ENCODE data around the gene CD22.

Gene CD22

DNA sequence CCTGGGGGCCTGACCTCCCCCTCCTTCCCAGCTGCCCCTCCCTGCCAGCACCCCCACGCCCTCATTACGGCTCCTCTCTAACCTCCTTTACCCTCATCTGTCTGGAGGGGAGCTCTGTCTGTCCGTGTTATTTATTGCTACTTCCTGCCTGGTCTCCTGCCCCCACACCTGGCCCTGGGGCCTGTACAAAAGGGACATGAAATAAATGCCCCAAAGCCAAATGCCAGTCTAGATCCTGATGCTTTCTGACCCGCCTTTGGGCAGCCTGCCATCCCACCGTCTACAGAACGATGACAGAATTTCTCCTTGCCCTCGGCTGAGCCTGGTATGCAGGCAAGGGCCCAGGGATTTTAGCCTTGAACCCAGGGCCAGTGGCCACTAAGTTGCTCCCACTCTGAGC lies 15.4 kb upstream of the CD22 start:
- DNase-seq (ENCODE audit: low read depth in 2 of 2), result no peak

DNA sequence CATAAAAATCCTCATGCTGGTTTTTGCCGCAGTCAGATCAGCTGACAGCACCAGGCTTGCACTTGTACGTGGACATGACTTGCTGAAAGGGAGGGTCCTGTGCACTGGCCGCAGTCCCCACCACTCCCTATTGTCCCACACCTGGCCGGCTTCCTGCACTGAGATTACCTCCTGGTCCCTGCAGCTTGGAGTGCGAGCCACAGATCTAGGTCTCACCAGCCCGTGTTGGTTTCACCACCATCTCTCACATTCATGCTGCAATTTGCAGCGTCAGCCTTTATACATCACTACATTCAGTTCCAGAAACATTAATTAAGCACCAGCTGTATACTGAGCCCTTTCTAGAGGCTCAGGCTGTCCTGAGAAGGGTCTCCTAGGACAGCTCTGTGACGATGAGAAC lies 15.0 kb upstream of the CD22 start:
- DNase-seq (ENCODE audit: low read depth in 2 of 2), result no peak

DNA sequence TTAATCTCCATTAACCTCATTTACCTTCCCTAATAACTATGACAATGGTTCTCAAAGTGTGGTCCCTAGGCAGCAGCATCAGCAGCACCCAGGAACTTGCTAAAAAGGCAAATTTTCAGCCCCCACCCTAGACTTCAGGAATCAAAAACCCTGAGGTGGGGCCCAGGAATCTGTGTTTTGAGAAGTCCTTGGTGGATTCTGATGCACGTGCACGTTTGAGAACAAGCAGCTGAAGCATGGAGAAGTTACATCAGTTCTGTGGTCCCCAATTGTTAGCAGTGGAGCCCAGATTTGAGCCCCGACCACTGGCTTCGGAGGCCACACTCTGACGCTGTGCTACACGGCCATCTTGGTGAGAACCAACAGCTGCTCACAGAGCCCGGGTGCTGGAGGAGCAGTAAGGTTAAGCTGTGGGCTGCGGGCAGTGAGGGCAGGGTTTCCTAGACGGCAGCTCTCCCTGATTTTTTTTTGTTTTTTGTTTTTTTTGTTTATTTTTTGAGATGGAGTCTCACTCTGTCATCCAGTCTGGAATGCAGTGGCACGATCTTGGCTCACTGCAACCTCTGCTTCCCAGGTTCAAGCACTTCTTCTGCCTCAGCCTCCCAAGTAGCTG lies 14.0 kb upstream of the CD22 start:
- no peak for DNase-seq (ENCODE audit: low read depth in 2 of 2)

DNA sequence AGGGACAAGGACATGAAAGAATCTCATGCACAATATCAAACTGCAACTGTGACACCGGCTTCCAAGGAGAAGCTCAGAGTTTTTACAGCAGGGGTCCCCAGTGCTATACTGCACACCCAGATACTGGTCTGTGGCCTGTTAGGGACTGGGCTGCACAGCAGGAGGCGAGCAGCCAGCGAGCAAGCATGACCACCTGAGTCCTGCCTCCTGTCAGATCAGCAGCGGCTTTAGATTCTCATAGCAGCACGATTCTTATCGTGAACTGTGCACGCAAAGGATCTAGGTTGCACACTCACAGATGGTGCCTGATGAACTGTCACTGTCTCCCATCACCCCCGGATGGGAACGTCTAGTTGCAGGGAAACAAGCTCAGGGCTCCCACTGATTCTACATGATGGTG lies 13.1 kb upstream of the CD22 start:
- DNase-seq (ENCODE audit: low read depth in 2 of 2), result no peak

- DNase-seq (ENCODE audit: low read depth in 2 of 2), result no peak
Observed at GRCh38 chr19:35316560-35316959, 12.4 kb upstream of the CD22 start.

GRCh38 chr19:35317464-35318043 lies 11.4 kb upstream of the CD22 start:
- DNase-seq (ENCODE audit: low read depth in 2 of 2), result no peak

DNA sequence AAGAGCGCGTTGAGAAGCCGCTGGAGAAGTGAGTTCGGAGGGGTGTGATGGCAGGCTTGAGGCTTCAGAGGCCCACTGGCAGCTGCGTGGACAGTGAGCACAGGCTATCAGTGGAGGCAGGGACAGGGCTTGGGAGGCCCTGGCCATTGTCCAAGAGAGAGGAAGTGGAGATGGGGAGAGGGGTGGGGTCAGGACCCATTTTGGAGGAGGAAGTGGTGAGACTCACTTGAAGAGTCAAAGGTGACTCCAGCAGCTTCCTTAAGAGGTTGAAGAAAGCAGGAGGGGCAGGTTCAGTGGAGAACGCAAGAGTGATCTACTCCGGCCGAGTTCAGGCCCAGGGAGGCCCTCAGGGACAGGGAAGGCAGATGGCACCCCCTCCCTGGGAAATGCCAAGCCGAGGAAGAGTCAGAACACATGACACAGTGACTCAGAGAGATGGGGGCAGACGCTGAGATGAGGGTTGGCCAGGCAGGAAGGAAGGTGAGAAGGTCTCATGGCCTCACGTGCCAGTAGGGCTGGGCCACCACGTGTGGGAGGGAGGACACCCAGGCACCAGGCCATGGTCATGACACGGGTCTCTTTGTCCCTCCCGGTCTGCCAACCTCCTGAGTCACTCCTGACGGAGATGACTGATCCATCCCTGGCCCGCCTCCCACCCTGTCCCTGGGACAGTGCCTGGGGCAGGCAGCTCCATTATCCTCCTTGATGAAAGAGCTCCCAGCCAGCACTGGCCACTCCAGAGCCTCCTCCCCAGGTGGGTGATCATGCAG lies 10.1 kb upstream of the CD22 start:
- DNase-seq (ENCODE audit: low read depth in 2 of 2), result no peak

GRCh38 chr19:35320065-35320713 lies 8.8 kb upstream of the CD22 start:
- DNase-seq (ENCODE audit: low read depth in 2 of 2), result no peak

GRCh38 chr19:35321291-35321690 lies 7.7 kb upstream of the CD22 start:
- DNase-seq (ENCODE audit: low read depth in 2 of 2), result no peak

DNA sequence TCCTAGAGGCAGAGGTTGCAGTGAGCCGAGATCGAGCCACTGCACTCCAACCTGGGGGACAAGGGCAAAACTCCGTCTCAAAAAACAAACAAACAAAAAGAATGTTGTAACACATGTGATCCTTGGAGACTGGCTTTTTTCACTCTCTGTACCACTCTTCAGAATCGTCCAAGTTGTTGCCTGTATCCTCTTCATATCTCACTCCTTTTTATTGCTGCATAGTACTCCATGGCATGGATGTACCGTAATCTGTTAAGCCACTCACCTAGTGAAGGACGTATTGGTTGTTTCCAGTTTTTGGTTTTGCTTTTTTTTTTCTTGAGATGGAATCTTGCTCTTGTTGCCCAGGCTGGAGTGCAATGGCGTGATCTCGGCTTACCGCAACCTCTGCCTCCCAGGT lies 7.0 kb upstream of the CD22 start:
- DNase-seq (ENCODE audit: low read depth in 2 of 2), result no peak

DNA sequence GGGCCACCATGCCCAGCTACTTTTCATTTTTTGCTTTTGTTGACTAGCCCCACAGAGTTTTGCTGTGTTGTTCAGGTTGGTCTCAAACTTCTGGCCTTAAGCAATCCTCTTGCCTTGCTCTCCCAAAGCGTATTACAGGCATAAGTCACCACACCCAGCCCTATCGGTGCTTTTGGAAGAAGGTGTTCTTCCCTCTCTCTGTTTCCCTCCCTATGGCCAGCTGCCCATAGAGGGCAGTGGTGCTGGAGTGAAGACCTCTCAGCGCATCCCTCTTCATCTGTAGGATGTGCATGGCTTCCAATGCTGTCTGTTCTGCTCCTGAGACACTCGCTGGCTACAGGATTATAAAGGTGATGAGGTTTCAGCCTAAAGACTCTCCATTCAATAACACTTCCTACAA lies 1.3 kb upstream of the CD22 start:
- DNase-seq (ENCODE audit: low read depth in 2 of 2), result no peak

DNA sequence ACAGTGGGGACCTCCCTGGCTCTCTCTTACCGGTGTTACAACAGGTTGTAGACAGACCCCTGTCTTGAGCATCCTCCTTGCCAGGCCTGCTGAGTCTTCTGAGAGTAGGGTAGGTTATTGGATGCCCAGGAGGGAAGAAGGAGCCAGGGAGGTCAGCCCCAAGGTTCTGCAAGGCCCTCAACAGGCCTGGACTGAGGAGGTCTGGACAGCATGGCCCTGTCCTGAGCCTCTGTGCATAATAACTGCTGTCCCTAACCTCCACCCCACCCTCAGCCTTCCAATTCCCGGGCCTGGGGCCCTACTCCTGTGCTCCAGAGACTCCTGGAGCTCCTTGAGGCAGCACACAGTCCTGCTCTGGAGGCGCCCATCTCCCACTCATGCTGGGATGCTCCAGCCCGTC lies 336 bp downstream of the CD22 start:
- no peak for DNase-seq (ENCODE audit: low read depth in 2 of 2)

DNA sequence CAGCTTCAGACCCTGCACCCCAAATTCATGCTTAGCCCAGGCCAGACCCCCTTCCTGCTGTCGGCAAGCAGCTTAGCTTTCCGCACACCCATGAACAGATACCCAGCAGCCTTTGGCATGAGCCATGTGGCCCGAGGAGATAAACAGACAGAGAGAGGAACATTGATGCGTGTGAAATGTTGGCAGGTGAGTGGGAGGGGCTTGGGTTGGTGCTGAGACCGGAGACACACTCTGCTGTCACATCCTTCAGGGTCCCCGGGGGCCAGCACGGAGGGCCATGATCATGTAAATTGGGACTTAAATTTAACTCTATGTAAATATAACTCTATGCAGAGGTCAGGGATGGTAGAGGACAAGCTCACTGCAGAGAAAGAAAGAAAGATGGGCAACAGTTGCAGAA lies 1.5 kb downstream of the CD22 start:
- no peak for DNase-seq (ENCODE audit: low read depth in 2 of 2)

- DNase-seq (ENCODE audit: low read depth in 2 of 2), result no peak
Observed at GRCh38 chr19:35331551-35332214, 2.7 kb downstream of the CD22 start.

DNA sequence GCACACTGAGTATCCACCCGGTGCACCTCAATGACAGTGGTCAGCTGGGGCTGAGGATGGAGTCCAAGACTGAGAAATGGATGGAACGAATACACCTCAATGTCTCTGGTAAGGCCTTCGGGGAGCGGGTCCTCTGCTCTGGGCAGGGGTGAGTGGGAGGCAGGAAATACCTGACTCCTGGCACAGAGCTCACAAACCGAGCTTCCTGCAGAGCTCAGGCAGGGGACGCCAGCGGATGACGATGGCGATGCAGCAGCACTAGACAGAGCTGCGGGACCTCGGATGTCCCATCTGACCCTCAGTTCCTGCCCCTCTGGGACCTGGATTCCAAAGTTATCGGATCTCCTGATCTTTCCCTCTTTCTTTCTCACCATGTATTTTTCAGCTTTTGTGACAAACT lies 3.8 kb downstream of the CD22 start:
- DNase-seq (ENCODE audit: low read depth in 2 of 2), result no peak

- DNase-seq (ENCODE audit: low read depth in 2 of 2), result no peak
Observed at GRCh38 chr19:35334144-35334753, 5.3 kb downstream of the CD22 start.

GRCh38 chr19:35336166-35336955 lies 7.4 kb downstream of the CD22 start:
- no peak for DNase-seq (ENCODE audit: low read depth in 2 of 2)

DNA sequence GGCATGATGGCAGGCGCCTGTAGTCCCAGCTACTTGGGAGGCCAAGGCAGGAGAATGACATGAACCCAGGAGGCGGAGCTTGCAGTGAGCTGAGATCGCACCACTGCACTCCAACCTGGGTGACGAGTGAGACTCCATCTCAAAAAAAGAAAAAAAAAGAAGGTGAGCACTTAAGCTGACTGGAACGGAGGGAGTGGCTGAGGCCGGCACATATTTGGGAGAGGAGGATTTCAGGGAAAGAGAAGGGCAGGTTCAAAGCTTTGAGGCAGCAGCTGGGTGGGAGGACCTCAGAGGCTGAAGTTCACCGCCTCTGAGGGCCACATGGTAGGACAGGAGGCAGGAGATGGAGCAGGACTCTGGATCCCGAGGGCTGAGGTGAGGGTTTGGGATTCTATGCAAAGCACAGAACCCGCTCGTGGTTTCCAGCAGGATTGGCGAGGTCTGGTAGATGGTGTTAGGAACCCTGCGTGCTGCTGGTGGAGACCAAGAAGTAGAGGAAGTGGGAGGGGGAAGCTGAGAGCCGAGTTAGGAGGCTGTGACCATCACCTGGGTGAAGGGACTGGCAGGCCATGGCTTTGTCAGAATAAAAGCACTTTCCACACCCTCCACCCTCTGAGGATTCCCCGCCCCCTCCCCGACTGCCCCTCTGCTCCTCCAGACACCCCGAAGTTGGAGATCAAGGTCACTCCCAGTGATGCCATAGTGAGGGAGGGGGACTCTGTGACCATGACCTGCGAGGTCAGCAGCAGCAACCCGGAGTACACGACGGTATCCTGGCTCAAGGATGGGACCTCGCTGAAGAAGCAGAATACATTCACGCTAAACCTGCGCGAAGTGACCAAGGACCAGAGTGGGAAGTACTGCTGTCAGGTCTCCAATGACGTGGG lies 8.4 kb downstream of the CD22 start:
- no peak for DNase-seq (ENCODE audit: low read depth in 2 of 2)

GRCh38 chr19:35337984-35338296 lies 9.0 kb downstream of the CD22 start:
- DNase-seq (ENCODE audit: low read depth in 2 of 2), result no peak

DNA sequence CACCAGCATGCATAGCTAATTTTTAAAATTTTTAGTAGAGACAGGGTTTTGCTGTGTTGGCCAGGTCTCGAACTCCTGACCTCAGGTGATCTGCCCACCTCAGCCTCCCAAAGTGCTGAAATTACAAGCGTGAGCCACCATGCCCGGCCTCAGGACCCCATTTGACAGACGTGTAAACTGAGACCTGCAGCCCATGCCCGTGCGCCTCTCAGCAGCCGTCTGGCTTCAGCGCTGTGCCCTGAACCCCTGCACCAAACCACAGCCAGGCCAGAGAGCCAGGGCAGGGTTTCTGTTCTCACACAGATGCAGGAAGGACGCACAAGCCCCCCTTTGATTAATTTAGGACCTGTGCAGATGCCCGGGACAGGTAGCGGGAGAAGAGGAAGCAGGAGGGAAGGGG lies 11.4 kb downstream of the CD22 start:
- no peak for DNase-seq (ENCODE audit: low read depth in 2 of 2)

Data from stimulated activated CD8-positive, alpha-beta memory T cell treated with anti-CD3 and anti-CD28 coated beads, Interleukin-7, amount 100 ng/mL, for 4 hours (primary cell).